SK-N-SH treated with all-trans-retinoic acid at 6 μM for 48 hours (cell line): ENCODE measurements around the gene LCP1.

ENCODE experiments used
- ATAC-seq: fragments of 200-7000 bp; cut with Tn5 transposase; 3 replicates; pipeline ENCODE4 v1.9.1; 2020; ENCODE audit warnings: mild to moderate bottlenecking, moderate library complexity
- BACH2 ChIP-seq: fragments of 250-450 bp; sonication (Bioruptor Pico); IDR thresholded peaks from 2 replicates; pipeline ENCODE4 v1.9.0; 2021; ENCODE audit warnings: mild to moderate bottlenecking, borderline replicate concordance
- CREB5 ChIP-seq: fragments of 250-450 bp; sonication (Bioruptor Pico); IDR thresholded peaks from 2 replicates; pipeline ENCODE4 v1.5.1; 2020; ENCODE audit warnings: low read depth, mild to moderate bottlenecking, moderate library complexity
- CSDC2 ChIP-seq: fragments of 250-450 bp; sonication (Bioruptor Pico); IDR thresholded peaks from 2 replicates; pipeline ENCODE4 v1.5.0; 2020; ENCODE audit warnings: mild to moderate bottlenecking, moderate library complexity
- CSRNP3 ChIP-seq: fragments of 250-450 bp; sonication (Bioruptor Pico); IDR thresholded peaks from 2 replicates; pipeline ENCODE4 v1.5.1; 2021; ENCODE audit warnings: mild to moderate bottlenecking, moderate library complexity
- ESRRG ChIP-seq: fragments of 250-450 bp; sonication (Bioruptor Pico); IDR thresholded peaks from 2 replicates; pipeline ENCODE4 v1.6.1; 2021; ENCODE audit warnings: mild to moderate bottlenecking
- GLIS3 ChIP-seq: fragments of 250-450 bp; sonication (Bioruptor Pico); IDR thresholded peaks from 2 replicates; pipeline ENCODE4 v1.5.0; 2020; ENCODE audit warnings: mild to moderate bottlenecking, moderate library complexity
- OSR1 ChIP-seq: fragments of 250-450 bp; sonication (Bioruptor Pico); IDR thresholded peaks from 2 replicates; pipeline ENCODE4 v1.8.0; 2022; ENCODE audit warnings: moderate library complexity, mild to moderate bottlenecking, inconsistent platforms
- POU6F1 ChIP-seq: fragments of 250-450 bp; sonication (Bioruptor Pico); IDR thresholded peaks from 2 replicates; pipeline ENCODE4 v1.8.0; 2021; ENCODE audit warnings: low read depth, mild to moderate bottlenecking, moderate library complexity, borderline replicate concordance
- PPARA ChIP-seq: fragments of 250-450 bp; sonication (Bioruptor Pico); IDR thresholded peaks from 2 replicates; pipeline ENCODE4 v1.5.0; 2020; ENCODE audit warnings: mild to moderate bottlenecking, borderline replicate concordance
- RARB ChIP-seq: fragments of 250-450 bp; sonication (Bioruptor Pico); IDR thresholded peaks from 2 replicates; pipeline ENCODE4 v1.8.0; 2021; ENCODE audit warnings: mild to moderate bottlenecking, moderate library complexity
- SNAI2 ChIP-seq: fragments of 250-450 bp; sonication (Bioruptor Pico); IDR thresholded peaks from 2 replicates; pipeline ENCODE4 v1.5.0; 2020; ENCODE audit warnings: mild to moderate bottlenecking, moderate library complexity
- TCF4 ChIP-seq: fragments of 250-450 bp; sonication (Bioruptor Pico); IDR thresholded peaks from 2 replicates; pipeline ENCODE4 v1.8.0; 2021; ENCODE audit warnings: mild to moderate bottlenecking, moderate library complexity, borderline replicate concordance
- TOX ChIP-seq: fragments of 250-450 bp; sonication (Bioruptor Pico); IDR thresholded peaks from 2 replicates; pipeline ENCODE4 v1.8.0; 2021; ENCODE audit warnings: mild to moderate bottlenecking, moderate library complexity, borderline replicate concordance
- TSHZ2 ChIP-seq: fragments of 250-450 bp; sonication (Bioruptor Pico); IDR thresholded peaks from 2 replicates; pipeline ENCODE4 v1.5.0; 2020; ENCODE audit warnings: mild to moderate bottlenecking, moderate library complexity
- ZC3H10 ChIP-seq: fragments of 250-450 bp; sonication (Bioruptor Pico); IDR thresholded peaks from 2 replicates; pipeline ENCODE4 v1.5.1; 2021; ENCODE audit warnings: mild to moderate bottlenecking, moderate library complexity
- ZFP3 ChIP-seq: fragments of 250-450 bp; sonication (Bioruptor Pico); IDR thresholded peaks from 2 replicates; pipeline ENCODE4 v1.5.0; 2020; ENCODE audit warnings: mild to moderate bottlenecking, moderate library complexity
- ZFP30 ChIP-seq: fragments of 450-650 bp; formaldehyde crosslinking; IDR thresholded peaks from 2 replicates; pipeline ENCODE4 v1.5.0; 2022; ENCODE audit warnings: mild to moderate bottlenecking, moderate library complexity
- ZNF565 ChIP-seq: fragments of 450-650 bp; formaldehyde crosslinking; conservative IDR thresholded peaks from 2 replicates; pipeline ENCODE4 v1.5.0; 2020; ENCODE audit warnings: low read depth, mild to moderate bottlenecking, moderate library complexity
- ZNF70 ChIP-seq: fragments of 450-650 bp; formaldehyde crosslinking; IDR thresholded peaks from 2 replicates; pipeline ENCODE4 v1.5.0; 2020; ENCODE audit warnings: mild to moderate bottlenecking, moderate library complexity
- TF ChIP-seq, protein P1 (sequence below): fragments of 250-450 bp; sonication (Bioruptor Pico); IDR thresholded peaks from 2 replicates; pipeline ENCODE4 v1.8.0; 2020; ENCODE audit warnings: mild to moderate bottlenecking, moderate library complexity, borderline replicate concordance

LCP1 gene

DNA sequence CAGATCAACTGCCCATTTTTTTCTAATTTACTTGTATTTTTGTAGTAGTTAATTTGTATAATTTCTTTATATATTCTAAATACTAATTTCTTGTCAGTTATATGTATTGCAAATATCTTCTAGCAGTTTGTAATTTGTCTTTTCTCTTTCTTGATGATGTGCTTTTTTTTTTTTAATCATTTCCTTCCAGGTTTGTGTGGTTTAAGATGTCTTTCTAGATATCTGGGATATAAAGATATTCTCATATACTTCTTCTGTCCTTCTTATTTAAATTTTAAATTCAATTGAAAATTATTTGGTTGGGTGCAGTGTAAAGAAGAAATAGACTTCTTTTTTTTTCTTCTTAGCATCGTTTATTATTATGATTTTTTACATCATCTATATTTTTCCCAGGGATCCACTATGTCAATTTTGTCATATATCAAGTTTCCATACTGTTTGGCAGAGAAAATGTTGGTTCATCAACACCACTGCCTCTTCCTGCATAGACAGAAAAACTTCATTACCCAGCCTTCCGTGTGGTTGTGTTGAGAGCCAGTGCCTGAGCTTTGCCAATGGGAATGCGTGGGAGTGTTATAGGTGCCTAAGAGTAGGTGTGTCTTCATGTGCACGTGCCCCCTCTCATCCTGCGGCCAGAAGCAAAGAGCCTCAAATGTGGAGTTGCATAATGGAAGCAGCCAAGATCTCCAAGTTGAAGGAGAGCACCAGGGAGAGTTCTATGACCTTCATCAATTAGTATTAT is 93.0 kb downstream of the LCP1 start:
- no peak for TF ChIP-seq CSDC2
- TF ChIP-seq TCF4, result no peak
- no peak for TF ChIP-seq ZFP30 (CRISPR knock-in tag)
- no peak for TF ChIP-seq TSHZ2 (CRISPR knock-in tag)
- no peak for TF ChIP-seq ZFP3 (CRISPR knock-in tag)
- TF ChIP-seq, protein P1, sequence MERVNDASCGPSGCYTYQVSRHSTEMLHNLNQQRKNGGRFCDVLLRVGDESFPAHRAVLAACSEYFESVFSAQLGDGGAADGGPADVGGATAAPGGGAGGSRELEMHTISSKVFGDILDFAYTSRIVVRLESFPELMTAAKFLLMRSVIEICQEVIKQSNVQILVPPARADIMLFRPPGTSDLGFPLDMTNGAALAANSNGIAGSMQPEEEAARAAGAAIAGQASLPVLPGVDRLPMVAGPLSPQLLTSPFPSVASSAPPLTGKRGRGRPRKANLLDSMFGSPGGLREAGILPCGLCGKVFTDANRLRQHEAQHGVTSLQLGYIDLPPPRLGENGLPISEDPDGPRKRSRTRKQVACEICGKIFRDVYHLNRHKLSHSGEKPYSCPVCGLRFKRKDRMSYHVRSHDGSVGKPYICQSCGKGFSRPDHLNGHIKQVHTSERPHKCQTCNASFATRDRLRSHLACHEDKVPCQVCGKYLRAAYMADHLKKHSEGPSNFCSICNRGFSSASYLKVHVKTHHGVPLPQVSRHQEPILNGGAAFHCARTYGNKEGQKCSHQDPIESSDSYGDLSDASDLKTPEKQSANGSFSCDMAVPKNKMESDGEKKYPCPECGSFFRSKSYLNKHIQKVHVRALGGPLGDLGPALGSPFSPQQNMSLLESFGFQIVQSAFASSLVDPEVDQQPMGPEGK (CRISPR knock-in tag), result no peak
- no peak for TF ChIP-seq ZNF565 (CRISPR knock-in tag)
- no peak for TF ChIP-seq CSRNP3 (CRISPR knock-in tag)
- TF ChIP-seq SNAI2 (CRISPR knock-in tag), result no peak
- no peak for TF ChIP-seq TOX (CRISPR knock-in tag)
- TF ChIP-seq RARB (CRISPR knock-in tag), result no peak
- no peak for ATAC-seq

DNA sequence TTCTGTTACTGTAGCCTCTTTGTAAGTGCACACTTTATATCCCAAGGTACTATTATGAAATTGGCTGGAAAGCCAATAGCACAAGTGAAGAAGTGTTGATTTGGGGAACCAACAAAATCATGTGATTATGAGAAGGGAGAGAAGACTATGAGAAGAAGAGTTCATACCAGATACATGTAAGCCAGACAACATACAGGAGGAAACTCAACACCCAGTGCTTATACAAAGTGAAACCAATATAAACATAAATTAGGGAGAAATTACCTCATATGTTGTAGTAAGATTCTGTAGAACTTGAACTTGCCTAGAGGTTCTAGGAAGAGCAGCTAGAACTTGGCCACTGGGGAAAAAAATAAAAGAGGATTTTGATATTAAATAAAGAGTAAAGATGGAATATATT is 94.5 kb downstream of the LCP1 start:
- no peak for ATAC-seq

DNA sequence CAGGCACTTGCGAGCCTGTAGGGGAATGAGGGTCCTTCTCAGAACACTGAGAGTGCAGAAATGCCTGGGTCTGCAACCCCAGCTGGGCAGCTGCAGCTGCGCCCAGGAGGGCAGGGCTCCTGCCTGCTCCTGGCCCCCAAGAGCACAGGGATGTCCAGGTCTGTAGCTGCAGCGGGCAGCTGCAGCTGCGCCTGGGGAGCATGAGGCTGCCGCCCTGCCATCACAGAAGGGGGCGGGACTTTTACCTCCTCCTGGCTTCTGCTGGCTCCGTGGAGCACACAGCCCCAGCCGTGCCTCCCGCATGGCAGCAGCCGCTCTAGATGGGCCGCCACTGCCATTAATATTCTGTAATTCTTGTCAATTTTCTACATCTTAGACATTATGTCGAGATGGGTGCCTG is 95.0 kb downstream of the LCP1 start:
- ATAC-seq, result no peak
- TF ChIP-seq ZNF70 (no peak), BACH2 (CRISPR knock-in tag) (no peak), CREB5 (no peak), POU6F1 (no peak), ESRRG (no peak), CSRNP3 (CRISPR knock-in tag) (no peak), ZC3H10 (no peak)

More for the DNA sequence above, 94.5 kb downstream of the LCP1 start:
- TF ChIP-seq CSDC2 (no peak), ZFP3 (CRISPR knock-in tag) (no peak), TCF4 (no peak), ZNF70 (no peak), POU6F1 (no peak), GLIS3 (CRISPR knock-in tag) (no peak), ZNF565 (CRISPR knock-in tag) (no peak), OSR1 (CRISPR knock-in tag) (no peak), PPARA (CRISPR knock-in tag) (no peak), ZFP30 (CRISPR knock-in tag) (no peak), ESRRG (no peak), SNAI2 (CRISPR knock-in tag) (no peak)
- TF ChIP-seq, protein P1 (CRISPR knock-in tag), result no peak
